D721Med (cell line): ENCODE results near the gene FA2H.
"Not testable (repeated sequence)": the region's sequence is repeated elsewhere in the genome, so short reads cannot be mapped to it uniquely, and the experiment has no call there.

Experiments used
- DNase-seq: peaks from one replicate; pipeline ENCODE4 v3.0.0; 2011; ENCODE audit warnings: low spot score; ENCODE audit not compliant: insufficient read length
- FAIRE-seq: peaks from 2 replicates; lab custom pipeline; 2011; peaks lifted over from hg19 to GRCh38; lab: Jason Lieb, UNC
- TF ChIP-seq, protein P1 (sequence below): IDR thresholded peaks from 2 replicates; pipeline ENCODE4 v1.5.1; 2012; ENCODE audit warnings: mild to moderate bottlenecking, control low read depth; ENCODE audit not compliant: insufficient read depth; ENCODE audit errors: missing control alignments

FA2H gene

DNA sequence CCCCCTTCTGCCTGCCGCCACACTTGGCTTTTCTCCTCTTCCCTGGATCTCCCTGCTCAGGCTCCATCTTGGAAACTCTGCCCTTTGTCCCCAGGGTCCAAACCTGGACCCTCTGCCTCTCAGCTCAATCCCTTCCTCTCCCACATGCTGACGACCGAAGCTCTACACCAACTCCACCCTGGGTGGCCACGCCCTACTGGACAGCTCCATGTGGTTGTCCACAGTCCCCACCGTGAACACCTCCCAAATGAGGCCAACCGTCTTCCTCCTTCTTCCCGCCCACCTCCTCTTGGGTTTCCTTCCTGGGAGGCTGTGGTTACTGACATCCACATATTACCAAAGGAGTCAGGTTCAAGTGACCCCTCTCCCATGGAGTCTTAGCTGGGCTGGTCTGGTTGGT is 51.4 kb downstream of the FA2H start:
- no peak for FAIRE-seq
- TF ChIP-seq, protein P1, sequence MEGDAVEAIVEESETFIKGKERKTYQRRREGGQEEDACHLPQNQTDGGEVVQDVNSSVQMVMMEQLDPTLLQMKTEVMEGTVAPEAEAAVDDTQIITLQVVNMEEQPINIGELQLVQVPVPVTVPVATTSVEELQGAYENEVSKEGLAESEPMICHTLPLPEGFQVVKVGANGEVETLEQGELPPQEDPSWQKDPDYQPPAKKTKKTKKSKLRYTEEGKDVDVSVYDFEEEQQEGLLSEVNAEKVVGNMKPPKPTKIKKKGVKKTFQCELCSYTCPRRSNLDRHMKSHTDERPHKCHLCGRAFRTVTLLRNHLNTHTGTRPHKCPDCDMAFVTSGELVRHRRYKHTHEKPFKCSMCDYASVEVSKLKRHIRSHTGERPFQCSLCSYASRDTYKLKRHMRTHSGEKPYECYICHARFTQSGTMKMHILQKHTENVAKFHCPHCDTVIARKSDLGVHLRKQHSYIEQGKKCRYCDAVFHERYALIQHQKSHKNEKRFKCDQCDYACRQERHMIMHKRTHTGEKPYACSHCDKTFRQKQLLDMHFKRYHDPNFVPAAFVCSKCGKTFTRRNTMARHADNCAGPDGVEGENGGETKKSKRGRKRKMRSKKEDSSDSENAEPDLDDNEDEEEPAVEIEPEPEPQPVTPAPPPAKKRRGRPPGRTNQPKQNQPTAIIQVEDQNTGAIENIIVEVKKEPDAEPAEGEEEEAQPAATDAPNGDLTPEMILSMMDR = no peak
- no peak for DNase-seq

DNA sequence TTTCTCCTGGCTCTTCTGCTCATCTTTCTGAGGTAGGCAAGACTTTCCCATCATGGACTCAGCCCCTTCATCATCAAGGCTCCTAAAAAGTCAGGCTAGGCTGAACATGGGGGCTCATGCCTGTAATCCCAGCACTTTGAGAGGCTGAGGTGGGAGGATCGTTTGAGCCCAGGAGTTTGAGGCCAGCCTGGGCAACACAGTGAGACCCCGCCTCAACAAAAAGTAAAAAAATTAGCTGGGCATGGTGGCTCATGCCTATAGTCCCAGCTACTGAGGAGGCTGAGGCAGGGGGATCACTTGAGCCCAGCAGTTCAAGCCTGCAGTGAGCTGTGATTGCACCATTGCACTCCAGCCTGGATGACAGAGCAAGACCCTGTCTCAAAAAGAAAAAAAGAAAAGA is 52.5 kb downstream of the FA2H start:
- FAIRE-seq, DNase-seq: not testable (repeated sequence)

DNA sequence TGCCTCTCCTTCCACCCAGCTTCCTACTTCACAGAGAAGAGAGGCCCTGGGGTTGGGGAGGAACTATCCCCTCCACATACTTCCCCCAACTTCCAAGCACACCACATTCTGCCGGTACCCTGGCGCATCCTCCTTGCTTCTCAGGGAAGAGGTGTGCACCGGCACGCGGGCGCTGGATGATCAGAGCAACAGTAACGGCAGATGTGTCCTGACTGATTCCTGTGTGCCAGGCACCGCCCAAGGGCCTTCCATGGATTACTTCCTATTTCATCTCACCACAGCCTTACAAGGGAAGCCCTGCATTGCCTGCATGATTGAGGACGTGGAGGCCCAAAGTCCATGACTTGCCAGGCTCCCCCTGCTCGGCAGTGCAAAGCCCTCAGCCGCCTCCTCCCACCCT is 52.9 kb downstream of the FA2H start:
- no peak for DNase-seq
- TF ChIP-seq, protein P1 = no peak
- FAIRE-seq = no peak

GRCh38 chr16:74720579-74720978 is 54.0 kb downstream of the FA2H start:
- no peak for FAIRE-seq
- TF ChIP-seq, protein P1 = no peak
- no peak for DNase-seq

- FAIRE-seq (no peak), DNase-seq (no peak)
- TF ChIP-seq, protein P1 = no peak
Observed at GRCh38 chr16:74718741-74719610, 55.6 kb downstream of the FA2H start.

GRCh38 chr16:74718140-74718539 is 56.5 kb downstream of the FA2H start:
- DNase-seq (no peak), FAIRE-seq (no peak)
- TF ChIP-seq, protein P1 = no peak

DNA sequence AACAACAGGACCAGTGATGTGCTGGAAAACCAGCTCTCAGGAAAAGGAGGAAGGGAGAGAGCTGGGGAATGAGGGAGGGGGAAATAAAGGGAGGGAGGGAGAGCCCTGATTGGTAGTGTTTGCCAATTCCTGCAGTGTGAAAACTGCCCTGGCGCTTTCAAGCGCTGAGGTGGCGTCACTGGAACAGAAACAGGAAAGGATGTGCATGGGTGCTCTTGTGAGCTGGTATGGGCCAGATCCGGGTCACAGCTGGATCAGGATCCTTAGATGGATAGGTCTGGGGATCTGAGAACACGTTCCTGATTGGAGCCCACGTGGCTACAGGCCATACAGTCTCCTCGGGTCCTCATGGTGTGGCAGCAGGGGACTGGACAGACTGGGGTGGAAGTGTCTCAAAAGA is 57.3 kb downstream of the FA2H start:
- no peak for FAIRE-seq
- no peak for DNase-seq
- TF ChIP-seq, protein P1 = no peak
